ENCODE results near the gene ZPLD1.

GRCh38 chr3:102521246-102521645, 86.4 kb downstream of the ZPLD1 start:
- TF ChIP-seq EP300 (IDR thresholded peaks at IDR 0.05) (no peak), CTCF (IDR thresholded peaks at IDR 0.05) (no peak)

Measured in ovary (tissue), 3 donors.